Gastroesophageal sphincter (tissue), 4 donors: ENCODE results near the gene PRKN. TPM values are rescaled to one million over a fixed set of nuclear protein-coding genes. Genes with fewer than 3 reads are reported as not detected.
A peak's percentile ranks its signal among the peaks of the same experiment; 100 is the strongest.

Experiments used
- ATAC-seq: fragments of 150-250 bp; one replicate; pipeline ENCODE4 v1.9.1; 2016; ENCODE audit warnings: mild to moderate bottlenecking, moderate library complexity
- H3K27ac ChIP-seq, 4 donors: fragments of 200-600 bp; sonication (generic) in 3 of 4; 1 replicate in 3 of 4; 2 replicates in 1 of 4; pipeline ENCODE4 v1.5.1; 2016 to 2019
- H3K27me3 ChIP-seq: fragments of 200-600 bp; sonication (generic); one replicate; pipeline ENCODE4 v1.5.1; 2019
- H3K36me3 ChIP-seq, 2 donors: fragments of 200-600 bp; sonication (generic); one replicate each; pipeline ENCODE4 v1.5.1; 2019; ENCODE audit warnings: control low read depth in 1 of 2
- H3K4me1 ChIP-seq, 3 donors: fragments of 200-600 bp; sonication (generic); 1 replicate in 2 of 3; 2 replicates in 1 of 3; pipeline ENCODE4 v1.5.1; 2016 to 2019; ENCODE audit warnings: control low read depth in 2 of 3
- H3K4me3 ChIP-seq, 2 donors: fragments of 200-600 bp; sonication (generic); one replicate each; pipeline ENCODE4 v1.5.1; 2019; ENCODE audit warnings: mild to moderate bottlenecking in 1 of 2, moderate library complexity in 1 of 2
- H3K9me3 ChIP-seq, 3 donors: fragments of 200-600 bp; sonication (generic); one replicate each; pipeline ENCODE4 v1.5.1; 2017 to 2019; ENCODE audit warnings: control low read depth in 2 of 3
- EP300 ChIP-seq: sonication (generic); formaldehyde crosslinking; IDR thresholded peaks from one replicate; pipeline ENCODE4 v1.6.1; 2017; ENCODE audit warnings: antibody characterized with exemption, mild to moderate bottlenecking
- POLR2A ChIP-seq, 2 donors: fragments of 450-650 bp; IDR thresholded peaks; one replicate each; pipeline ENCODE4 v1.6.1; 2017; ENCODE audit warnings: antibody characterized with exemption in 2 of 2, mild to moderate bottlenecking in 2 of 2, moderate library complexity in 1 of 2
- POLR2AphosphoS5 ChIP-seq: sonication (generic); formaldehyde crosslinking; IDR thresholded peaks from one replicate; pipeline ENCODE4 v1.6.1; 2017; ENCODE audit warnings: antibody characterized with exemption
- WGBS, 2 donors: methylation state at CpG; one replicate each; pipeline ENCODE4 v1.1.5; 2018; ENCODE audit warnings: low coverage in 1 of 2; 5-methylcytosine and 5-hydroxymethylcytosine counted together
- total RNA-seq, 4 donors: library from RNA; depleted of rRNA; stranded (reverse); fragments of >200 nt; gene quantifications; one replicate each; pipeline ENCODE4 v1.1.0, GENCODE V29; 2016
- TF ChIP-seq, protein P1 (sequence below), 4 experiments: fragments of 200-600 bp in 2 of 4; fragments of 450-650 bp in 2 of 4; sonication (generic) in 1 of 4; IDR thresholded peaks; one replicate each; pipeline ENCODE4 v1.5.1; 2017 to 2019; ENCODE audit warnings: antibody characterized with exemption in 4 of 4, mild to moderate bottlenecking in 2 of 4, moderate library complexity in 2 of 4

PRKN gene
- total RNA-seq, 4 donors from 2014 or later, result 8.4 to 58.6 (median 25.8) TPM

DNA sequence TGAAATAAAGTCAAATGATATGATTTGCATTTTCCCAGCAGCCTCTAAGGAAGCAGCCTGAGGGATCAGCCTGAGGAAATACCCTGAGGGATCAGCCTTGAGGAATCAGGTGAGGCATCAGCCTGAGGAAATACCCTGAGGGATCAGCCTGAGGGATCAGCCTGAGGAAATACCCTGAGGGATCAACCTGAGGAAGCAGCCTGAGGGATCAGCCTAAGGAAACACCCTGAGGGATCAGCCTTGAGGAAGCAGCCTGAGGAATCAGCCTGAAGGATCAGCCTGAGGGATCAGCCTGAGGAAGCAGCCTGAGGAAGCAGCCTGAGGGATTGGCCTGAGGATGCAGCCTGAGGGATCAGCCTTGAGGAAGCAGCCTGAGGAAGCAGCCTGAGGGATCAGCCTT, 784.0 kb downstream of the PRKN start:
- no peak for TF ChIP-seq POLR2A (IDR thresholded peaks at IDR 0.05)
- TF ChIP-seq EP300, result no peak
- TF ChIP-seq POLR2AphosphoS5, result no peak
- TF ChIP-seq, protein P1, sequence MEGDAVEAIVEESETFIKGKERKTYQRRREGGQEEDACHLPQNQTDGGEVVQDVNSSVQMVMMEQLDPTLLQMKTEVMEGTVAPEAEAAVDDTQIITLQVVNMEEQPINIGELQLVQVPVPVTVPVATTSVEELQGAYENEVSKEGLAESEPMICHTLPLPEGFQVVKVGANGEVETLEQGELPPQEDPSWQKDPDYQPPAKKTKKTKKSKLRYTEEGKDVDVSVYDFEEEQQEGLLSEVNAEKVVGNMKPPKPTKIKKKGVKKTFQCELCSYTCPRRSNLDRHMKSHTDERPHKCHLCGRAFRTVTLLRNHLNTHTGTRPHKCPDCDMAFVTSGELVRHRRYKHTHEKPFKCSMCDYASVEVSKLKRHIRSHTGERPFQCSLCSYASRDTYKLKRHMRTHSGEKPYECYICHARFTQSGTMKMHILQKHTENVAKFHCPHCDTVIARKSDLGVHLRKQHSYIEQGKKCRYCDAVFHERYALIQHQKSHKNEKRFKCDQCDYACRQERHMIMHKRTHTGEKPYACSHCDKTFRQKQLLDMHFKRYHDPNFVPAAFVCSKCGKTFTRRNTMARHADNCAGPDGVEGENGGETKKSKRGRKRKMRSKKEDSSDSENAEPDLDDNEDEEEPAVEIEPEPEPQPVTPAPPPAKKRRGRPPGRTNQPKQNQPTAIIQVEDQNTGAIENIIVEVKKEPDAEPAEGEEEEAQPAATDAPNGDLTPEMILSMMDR (IDR thresholded peaks at IDR 0.05), result no peak
- no peaks in the 10 kb centered on the region for H3K9me3 ChIP-seq
- no peak overlapping the region for H3K27ac ChIP-seq
- no peaks in the 10 kb centered on the region for H3K27me3 ChIP-seq
- H3K36me3 ChIP-seq, result no peaks in the 10 kb centered on the region
- no peak for ATAC-seq
- no peaks in the 10 kb centered on the region for H3K4me1 ChIP-seq
- no peak overlapping the region for H3K4me3 ChIP-seq

- ATAC-seq, result no peak
- Histone ChIP-seq H3K27me3 (no peaks in the 10 kb centered on the region), H3K36me3 (no peaks in the 10 kb centered on the region), H3K27ac (no peak overlapping the region), H3K9me3 (no peaks in the 10 kb centered on the region), H3K4me1 (no peaks in the 10 kb centered on the region), H3K4me3 (no peak overlapping the region)
- TF ChIP-seq EP300, result no peak
- TF ChIP-seq POLR2A (IDR thresholded peaks at IDR 0.05), result no peak
- TF ChIP-seq, protein P1 (IDR thresholded peaks at IDR 0.05), result no peak
- no peak for TF ChIP-seq POLR2AphosphoS5
- WGBS, 2 donors, result 91% methylated on average over 3 of the region's 3 CpGs; no CpG with 5 or more reads in 1 of the 2 donors
These were observed 786.0 kb downstream of the PRKN start for GRCh38 chr6:161941565-161941964.

GRCh38 chr6:161940519-161940918, 787.0 kb downstream of the PRKN start:
- no peak for ATAC-seq
- Histone ChIP-seq H3K9me3 (peaks cover 0 to 5% (median 0%) of the 10 kb centered on the region in 3 donors), H3K36me3 (no peaks in the 10 kb centered on the region), H3K27me3 (no peaks in the 10 kb centered on the region), H3K27ac (no peak overlapping the region), H3K4me3 (no peak overlapping the region), H3K4me1 (no peaks in the 10 kb centered on the region)
- no peak for TF ChIP-seq EP300
- TF ChIP-seq POLR2A (IDR thresholded peaks at IDR 0.05), result no peak
- TF ChIP-seq POLR2AphosphoS5, result no peak
- TF ChIP-seq, protein P1 (IDR thresholded peaks at IDR 0.05), result no peak
- WGBS, 2 donors, result 92 to 94% methylated on average over 2 of the region's 2 CpGs

DNA sequence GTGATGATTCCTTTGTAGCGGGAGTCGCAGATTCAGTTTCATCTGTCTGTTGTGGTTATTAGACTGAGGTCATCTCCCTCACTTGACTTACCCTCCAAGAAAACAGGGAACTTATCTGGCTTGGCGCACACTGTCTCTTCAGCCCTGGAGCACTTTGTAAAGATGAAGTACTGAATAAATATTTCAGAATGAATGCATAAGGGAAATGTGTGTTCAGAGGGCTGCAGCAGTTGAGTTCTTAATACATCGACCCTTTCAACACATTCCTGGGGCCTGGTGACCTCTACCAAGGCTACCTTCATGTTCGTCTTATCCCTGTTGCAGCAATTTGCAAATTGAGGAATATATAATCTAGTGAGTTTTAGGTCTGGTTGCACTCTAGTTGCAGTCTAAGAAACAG, 801.2 kb downstream of the PRKN start:
- Histone ChIP-seq H3K27me3 (no peaks in the 10 kb centered on the region), H3K4me3 (no peak overlapping the region), H3K9me3 (no peaks in the 10 kb centered on the region), H3K27ac (peak overlapping the region in 1 of 4 donors; percentile 30), H3K36me3 (no peaks in the 10 kb centered on the region), H3K4me1 (peaks cover 0 to 34% (median 0%) of the 10 kb centered on the region in 3 donors)
- ATAC-seq, result no peak
- WGBS, 2 donors, result 88 to 92% methylated on average over 4 to 5 of the region's 5 CpGs
- TF ChIP-seq, protein P1 (IDR thresholded peaks at IDR 0.05), result no peak
- TF ChIP-seq POLR2AphosphoS5 (no peak), POLR2A (IDR thresholded peaks at IDR 0.05) (no peak), EP300 (no peak)

DNA sequence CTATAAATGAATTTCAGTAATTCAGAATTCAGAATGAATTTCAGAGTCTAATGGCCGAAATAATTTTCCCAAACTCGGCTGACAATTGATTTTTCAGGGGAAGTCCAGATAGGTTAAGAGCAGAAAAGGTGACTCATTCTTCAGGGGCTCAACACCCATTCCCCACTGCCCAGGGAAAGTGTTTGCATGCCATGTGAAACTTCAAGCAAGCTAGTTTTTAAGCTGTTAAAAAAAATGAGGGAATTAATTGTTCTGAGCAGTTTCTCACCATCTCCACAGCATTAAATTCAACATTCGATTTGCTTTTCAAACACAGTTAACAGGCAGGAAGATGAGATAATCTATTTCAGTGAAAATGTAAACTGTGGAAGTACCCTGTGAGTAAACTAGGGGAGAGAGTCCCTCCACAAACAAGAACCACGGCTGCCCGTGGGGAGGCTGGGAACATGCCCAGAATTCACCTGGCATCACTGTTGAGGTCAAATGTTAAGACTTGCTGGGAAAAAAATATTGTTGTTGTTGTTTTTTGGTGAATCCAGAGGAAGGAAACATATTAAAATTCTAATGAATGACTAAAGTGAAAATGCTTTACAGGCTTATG, 803.0 kb downstream of the PRKN start:
- Histone ChIP-seq H3K4me3 (no peak overlapping the region), H3K9me3 (no peaks in the 10 kb centered on the region), H3K27ac (peak overlapping the region in 1 of 4 donors; percentile 10), H3K4me1 (peaks cover 0 to 34% (median 0%) of the 10 kb centered on the region in 3 donors), H3K27me3 (no peaks in the 10 kb centered on the region), H3K36me3 (no peaks in the 10 kb centered on the region)
- TF ChIP-seq, protein P1 (IDR thresholded peaks at IDR 0.05), result no peak
- TF ChIP-seq POLR2AphosphoS5, result no peak
- WGBS, 2 donors, result 21 to 50% methylated on average over 3 to 5 of the region's 5 CpGs
- no peak for ATAC-seq
